ENCODE results near the gene SCRG1.
A peak's percentile ranks its signal among the peaks of the same experiment; 100 is the strongest.

The SCRG1 gene

GRCh38 chr4:173337463-173337862 lies 61.5 kb downstream of the SCRG1 start:
- in situ Hi-C loops (cut with MboI; ENCODE audit: low sequenced_read_pairs, unreplicated experiment) = no loop called here
- DNase-seq (ENCODE audit: low spot score) = no peak
- TF ChIP-seq CTCF (IDR thresholded peaks at IDR 0.05; ENCODE audit: borderline replicate concordance, control extremely low read depth, extremely low read depth, insufficient read depth, missing control alignments) = no peak

- DNase-seq (ENCODE audit: low spot score) = peak; percentile 80
- TF ChIP-seq CTCF (IDR thresholded peaks at IDR 0.05; ENCODE audit: borderline replicate concordance, control extremely low read depth, extremely low read depth, insufficient read depth, missing control alignments) = no peak
- in situ Hi-C loops (cut with MboI; ENCODE audit: low sequenced_read_pairs, unreplicated experiment) = no loop called here
Measured at GRCh38 chr4:173334891-173335752, 63.8 kb downstream of the SCRG1 start.

Measured in GM13976 (cell line).